GM23338 (cell line): ENCODE results near the gene SLBP. TPM values are rescaled to one million over a fixed set of nuclear protein-coding genes. Genes with fewer than 3 reads are reported as not detected.

Experiments
- ATAC-seq: fragments of 200-7000 bp; cut with Tn5 transposase; 3 replicates; pipeline ENCODE4 v1.9.1; 2020
- DNase-seq: peaks from one replicate; pipeline ENCODE4 v3.0.0-alpha.2; 2015; ENCODE audit warnings: low spot score
- H2AFZ ChIP-seq: fragments of 200-600 bp; sonication (generic); 2 replicates; pipeline ENCODE4 v1.8.0; 2016; ENCODE audit warnings: antibody characterized with exemption, mild to moderate bottlenecking, moderate library complexity
- H3F3A ChIP-seq: fragments of 200-600 bp; sonication (generic); replicated peaks from 2 replicates; pipeline ENCODE4 v1.8.0; 2017; ENCODE audit warnings: antibody characterized with exemption, mixed run types, low read depth
- H3K27ac ChIP-seq: fragments of 200-600 bp; sonication (generic); 2 replicates; pipeline ENCODE4 v1.6.1; 2016; ENCODE audit warnings: low read depth
- H3K27me3 ChIP-seq: fragments of 200-600 bp; sonication (generic); 2 replicates; pipeline ENCODE4 v1.8.0; 2016; ENCODE audit warnings: mild to moderate bottlenecking, mixed run types, moderate library complexity; ENCODE audit not compliant: insufficient read depth
- H3K36me3 ChIP-seq: fragments of 200-600 bp; sonication (generic); 2 replicates; pipeline ENCODE4 v1.8.0; 2016; ENCODE audit warnings: mild to moderate bottlenecking; ENCODE audit not compliant: insufficient read depth
- H3K4me1 ChIP-seq: fragments of 200-600 bp; sonication (generic); 2 replicates; pipeline ENCODE4 v1.8.0; 2016; ENCODE audit warnings: mild to moderate bottlenecking, moderate library complexity; ENCODE audit not compliant: insufficient read depth
- H3K4me2 ChIP-seq: fragments of 200-600 bp; sonication (generic); 2 replicates; pipeline ENCODE4 v1.7.1; 2017; ENCODE audit warnings: mixed run types
- H3K4me3 ChIP-seq: fragments of 200-600 bp; sonication (generic); 2 replicates; pipeline ENCODE4 v1.6.1; 2016; ENCODE audit warnings: mixed run types
- H3K79me2 ChIP-seq: fragments of 200-600 bp; sonication (generic); replicated peaks from 2 replicates; pipeline ENCODE4 v1.8.0; 2017; ENCODE audit warnings: mild to moderate bottlenecking; ENCODE audit not compliant: insufficient read depth
- H3K9me2 ChIP-seq: fragments of 200-600 bp; sonication (generic); 2 replicates; pipeline ENCODE4 v1.8.0; 2017; ENCODE audit not compliant: insufficient read depth
- H4K20me1 ChIP-seq: fragments of 200-600 bp; sonication (generic); replicated peaks from 2 replicates; pipeline ENCODE4 v1.8.0; 2017; ENCODE audit warnings: mild to moderate bottlenecking; ENCODE audit not compliant: insufficient read depth
- H3K27ac Mint-ChIP-seq: 2 replicates; pipeline ENCODE4 v1.8.0; 2020; ENCODE audit warnings: inconsistent platforms, mild to moderate bottlenecking, moderate library complexity, mixed read lengths
- H3K27me3 Mint-ChIP-seq: 3 replicates; pipeline ENCODE4 v1.8.0; 2022; ENCODE audit warnings: low read depth, mild to moderate bottlenecking, moderate library complexity, mixed read lengths, inconsistent platforms; ENCODE audit not compliant: insufficient read depth, poor library complexity
- H3K36me3 Mint-ChIP-seq: 3 replicates; pipeline ENCODE4 v1.8.0; 2021; ENCODE audit warnings: low read depth, mild to moderate bottlenecking, inconsistent platforms, moderate library complexity, mixed read lengths
- H3K4me1 Mint-ChIP-seq: 3 replicates; pipeline ENCODE4 v1.8.0; 2020; ENCODE audit warnings: mild to moderate bottlenecking, inconsistent platforms, mixed read lengths
- H3K4me3 Mint-ChIP-seq: 3 replicates; pipeline ENCODE4 v1.8.0; 2021; ENCODE audit warnings: moderate library complexity, mild to moderate bottlenecking, inconsistent platforms, mixed read lengths
- H3K9me3 Mint-ChIP-seq: 3 replicates; pipeline ENCODE4 v1.8.0; 2020; ENCODE audit warnings: moderate library complexity, mild to moderate bottlenecking, inconsistent platforms, mixed read lengths
- CREB1 ChIP-seq: fragments of 250-450 bp; sonication (Bioruptor Pico); IDR thresholded peaks from 2 replicates; pipeline ENCODE4 v1.5.0; 2020; ENCODE audit warnings: low read depth, mild to moderate bottlenecking, moderate library complexity
- CTCF ChIP-seq, 2 experiments: fragments of 200-600 bp in 1 of 2; sonication (generic) in 1 of 2; conservative IDR thresholded peaks; 2 replicates each; pipeline versions ENCODE4 v1.5.1 to v1.6.1; 2016 to 2017; ENCODE audit warnings: antibody characterized with exemption in 2 of 2, low read depth in 2 of 2, mild to moderate bottlenecking in 2 of 2, moderate library complexity in 1 of 2
- ETS1 ChIP-seq: IDR thresholded peaks from 2 replicates; pipeline ENCODE4 v1.6.1; 2016; ENCODE audit warnings: antibody characterized with exemption
- EZH2 ChIP-seq: fragments of 200-600 bp; sonication (generic); IDR thresholded peaks from one replicate; pipeline ENCODE4 v1.8.0; 2017; ENCODE audit warnings: antibody characterized with exemption, mild to moderate bottlenecking, low read depth; ENCODE audit not compliant: unreplicated experiment
- EZH2phosphoT487 ChIP-seq: fragments of 200-600 bp; sonication (generic); IDR thresholded peaks from one replicate; pipeline ENCODE4 v1.8.1; 2018; ENCODE audit warnings: antibody characterized with exemption; ENCODE audit not compliant: unreplicated experiment
- JUNB ChIP-seq: IDR thresholded peaks from one replicate; pipeline ENCODE4 v1.6.1; 2016; ENCODE audit warnings: antibody characterized with exemption; ENCODE audit not compliant: unreplicated experiment
- NANOG ChIP-seq: IDR thresholded peaks from 2 replicates; pipeline ENCODE4 v1.6.1; 2016; ENCODE audit warnings: antibody characterized with exemption, borderline replicate concordance
- POLR2AphosphoS5 ChIP-seq: IDR thresholded peaks from 2 replicates; pipeline ENCODE4 v1.6.1; 2016; ENCODE audit warnings: antibody characterized with exemption, low read depth
- REST ChIP-seq: IDR thresholded peaks from one replicate; pipeline ENCODE4 v1.6.1; 2018; ENCODE audit warnings: antibody characterized with exemption; ENCODE audit not compliant: unreplicated experiment
- STAT1 ChIP-seq: IDR thresholded peaks from one replicate; pipeline ENCODE4 v1.6.1; 2016; ENCODE audit warnings: antibody characterized with exemption; ENCODE audit not compliant: unreplicated experiment
- ZNF114 ChIP-seq: fragments of 250-450 bp; sonication (Bioruptor Pico); IDR thresholded peaks from 2 replicates; pipeline ENCODE4 v1.5.0; 2020; ENCODE audit warnings: mild to moderate bottlenecking, moderate library complexity
- ZNF331 ChIP-seq: fragments of 250-450 bp; sonication (Bioruptor Pico); IDR thresholded peaks from 2 replicates; pipeline ENCODE4 v1.5.0; 2020; ENCODE audit warnings: low read depth, mild to moderate bottlenecking, moderate library complexity
- ZNF462 ChIP-seq: fragments of 250-450 bp; sonication (Bioruptor Pico); IDR thresholded peaks from 2 replicates; pipeline ENCODE4 v1.5.0; 2020; ENCODE audit warnings: mild to moderate bottlenecking, moderate library complexity
- polyA plus RNA-seq: library from polyadenylated mRNA; unstranded; fragments of >200 nt; fragmentation: Nextera tagmentation; extraction: Ambion mirVana; gene quantifications from 2 replicates; pipeline ENCODE4 v1.2.1, GENCODE V29; 2016
- total RNA-seq: library from RNA; depleted of rRNA; stranded (reverse); fragments of >200 nt; shearing (Covaris generic); gene quantifications from 2 replicates; pipeline ENCODE4 v1.2.3, GENCODE V29; 2014

SLBP gene
- total and polyA plus RNA-seq, 2 experiments from 2014 or later: 54.4 to 58.6 TPM

GRCh38 chr4:1658146-1658545, 54.0 kb downstream of the SLBP start (continued):
- TF ChIP-seq NANOG: no peak

- Histone ChIP-seq H3K4me3 (no peak overlapping the region), H3K36me3 (no peaks in the 10 kb centered on the region), H3K4me2 (no peak overlapping the region), H3K79me2 (no peaks in the 10 kb centered on the region), H3K27ac (no peak overlapping the region), H3K9me2 (no peaks in the 10 kb centered on the region), H2AFZ (no peak overlapping the region), H3F3A (no peaks in the 10 kb centered on the region), H3K27me3 (no peaks in the 10 kb centered on the region), H3K4me1 (no peaks in the 10 kb centered on the region), H4K20me1 (no peaks in the 10 kb centered on the region)
- H3K9me3 Mint-ChIP-seq: no peaks in the 10 kb centered on the region; the same call in 2 of the 3 replicates
- H3K4me1 Mint-ChIP-seq: peaks cover 4% of the 10 kb centered on the region
- no peak for DNase-seq
- no peaks in the 10 kb centered on the region for H3K36me3 Mint-ChIP-seq
- TF ChIP-seq POLR2AphosphoS5: no peak
- no peak for TF ChIP-seq EZH2
- no peak for TF ChIP-seq ZNF114 (CRISPR knock-in tag)
- TF ChIP-seq ZNF331 (CRISPR knock-in tag): no peak
- no peak for TF ChIP-seq CREB1
- TF ChIP-seq EZH2phosphoT487: no peak
- no peak for TF ChIP-seq REST
- TF ChIP-seq ETS1: no peak
- TF ChIP-seq NANOG: no peak
- TF ChIP-seq CTCF (conservative IDR thresholded peaks at IDR 0.05; ENCODE audit: low read depth in 2 of 2): no peak
- TF ChIP-seq STAT1: no peak
- TF ChIP-seq ZNF462: no peak
- no peak for TF ChIP-seq JUNB
- H3K4me3 Mint-ChIP-seq: no peak overlapping the region
- ATAC-seq: no peak
- H3K27ac Mint-ChIP-seq: no peak overlapping the region
- H3K27me3 Mint-ChIP-seq: peaks cover 4% of the 10 kb centered on the region
These were observed 55.1 kb downstream of the SLBP start for GRCh38 chr4:1656986-1657385.
